Neuronal stem cell (in vitro differentiated cells): Measurements from ENCODE around the gene OR10H5.
"Not testable (repeated sequence)": the region's sequence is repeated elsewhere in the genome, so short reads cannot be mapped to it uniquely, and the experiment has no call there.

ENCODE experiments used
- DNase-seq: peaks from one replicate; pipeline ENCODE4 v3.0.0-alpha.2; 2013; ENCODE audit warnings: low spot score
- H2AFZ ChIP-seq: one replicate; pipeline ENCODE4 v1.6.1; 2013; ENCODE audit warnings: mild to moderate bottlenecking, low read length, inconsistent platforms
- H2AK5ac ChIP-seq: 2 replicates; pipeline ENCODE4 v1.6.1; 2013; ENCODE audit warnings: low read depth, mild to moderate bottlenecking, inconsistent platforms, low read length, moderate library complexity, mixed read lengths
- H2BK120ac ChIP-seq: 2 replicates; pipeline ENCODE4 v1.6.1; 2013; ENCODE audit warnings: low read depth, mild to moderate bottlenecking, inconsistent platforms, low read length, moderate library complexity, mixed read lengths
- H2BK12ac ChIP-seq: one replicate; pipeline ENCODE4 v1.6.1; 2013; ENCODE audit warnings: low read length, inconsistent platforms
- H2BK15ac ChIP-seq: 2 replicates; pipeline ENCODE4 v1.6.1; 2013; ENCODE audit warnings: mild to moderate bottlenecking, low read length, inconsistent platforms, mixed read lengths
- H2BK5ac ChIP-seq: one replicate; pipeline ENCODE4 v1.6.1; 2013; ENCODE audit warnings: inconsistent platforms, mild to moderate bottlenecking, low read length, moderate library complexity
- H3K14ac ChIP-seq: one replicate; pipeline ENCODE4 v1.6.1; 2013; ENCODE audit warnings: low read length, inconsistent platforms
- H3K18ac ChIP-seq: 2 replicates; pipeline ENCODE4 v1.6.1; 2013; ENCODE audit warnings: low read length, inconsistent platforms
- H3K23ac ChIP-seq: 2 replicates; pipeline ENCODE4 v1.6.1; 2013; ENCODE audit warnings: low read depth, mild to moderate bottlenecking, mixed read lengths, low read length, inconsistent platforms; ENCODE audit not compliant: poor library complexity
- H3K27ac ChIP-seq: replicated peaks from 3 replicates; pipeline ENCODE4 v1.5.1; 2013; ENCODE audit warnings: low read length, inconsistent platforms
- H3K27me3 ChIP-seq, 3 experiments: 2 replicates each; pipeline ENCODE4 v1.6.1; 2013; ENCODE audit warnings: low read length in 3 of 3, mild to moderate bottlenecking in 2 of 3, inconsistent platforms in 1 of 3, low read depth in 1 of 3, mixed read lengths in 1 of 3, moderate library complexity in 1 of 3; ENCODE audit not compliant: control insufficient read depth in 3 of 3, insufficient read depth in 3 of 3
- H3K36me3 ChIP-seq, 2 donors: replicated peaks in 1 of 2; 2 replicates each; pipeline ENCODE4 v1.6.1; 2013; ENCODE audit warnings: low read length in 2 of 2; ENCODE audit not compliant: control insufficient read depth in 2 of 2, insufficient read depth in 2 of 2
- H3K4ac ChIP-seq: 2 replicates; pipeline ENCODE4 v1.6.1; 2013; ENCODE audit warnings: inconsistent platforms, mild to moderate bottlenecking, low read length, moderate library complexity
- H3K4me1 ChIP-seq, 2 donors: 1 replicate in 1 of 2; 2 replicates in 1 of 2; pipeline ENCODE4 v1.6.1; 2013; ENCODE audit warnings: low read length in 2 of 2, low read depth in 1 of 2; ENCODE audit not compliant: control insufficient read depth in 2 of 2, insufficient read depth in 1 of 2
- H3K4me2 ChIP-seq: one replicate; pipeline ENCODE4 v1.6.1; 2013; ENCODE audit warnings: mild to moderate bottlenecking, low read length, inconsistent platforms; ENCODE audit not compliant: insufficient read depth, poor library complexity, severe bottlenecking
- H3K4me3 ChIP-seq, 2 donors: 2 replicates each; pipeline ENCODE4 v1.5.1; 2013; ENCODE audit warnings: low read length in 2 of 2, mild to moderate bottlenecking in 2 of 2, inconsistent platforms in 1 of 2, moderate library complexity in 1 of 2
- H3K79me1 ChIP-seq: one replicate; pipeline ENCODE4 v1.6.1; 2013; ENCODE audit warnings: low read depth, mild to moderate bottlenecking, inconsistent platforms, low read length, moderate library complexity
- H3K9ac ChIP-seq: one replicate; pipeline ENCODE4 v1.6.1; 2013; ENCODE audit warnings: mild to moderate bottlenecking, low read depth, low read length, inconsistent platforms; ENCODE audit not compliant: poor library complexity
- H3K9me3 ChIP-seq, 2 donors: replicated peaks in 1 of 2; 2 replicates each; pipeline versions ENCODE3 to v1.6.1; 2013; ENCODE audit warnings: low read length in 2 of 2, mild to moderate bottlenecking in 2 of 2, inconsistent platforms in 1 of 2, low read depth in 1 of 2, mixed read lengths in 1 of 2, moderate library complexity in 1 of 2; ENCODE audit not compliant: control insufficient read depth in 2 of 2, insufficient read depth in 1 of 2
- H4K8ac ChIP-seq: one replicate; pipeline ENCODE4 v1.6.1; 2013; ENCODE audit warnings: low read depth, mild to moderate bottlenecking, inconsistent platforms, low read length, moderate library complexity
- H4K91ac ChIP-seq: one replicate; pipeline ENCODE4 v1.6.1; 2013; ENCODE audit warnings: low read length, low read depth, mild to moderate bottlenecking, inconsistent platforms; ENCODE audit not compliant: poor library complexity
- WGBS, 2 donors: extraction: QIAGEN DNeasy Blood & Tissue Kit; methylation state at CpG; one replicate each; pipeline ENCODE4 v1.1.7; 2013; ENCODE audit warnings: missing lambda C conversion rate in 2 of 2, mixed read lengths in 1 of 2; ENCODE audit not compliant: insufficient read length in 2 of 2, insufficient replicate concordance in 1 of 2; ENCODE audit errors: extremely low coverage in 2 of 2; 5-methylcytosine and 5-hydroxymethylcytosine counted together

OR10H5 gene

DNA sequence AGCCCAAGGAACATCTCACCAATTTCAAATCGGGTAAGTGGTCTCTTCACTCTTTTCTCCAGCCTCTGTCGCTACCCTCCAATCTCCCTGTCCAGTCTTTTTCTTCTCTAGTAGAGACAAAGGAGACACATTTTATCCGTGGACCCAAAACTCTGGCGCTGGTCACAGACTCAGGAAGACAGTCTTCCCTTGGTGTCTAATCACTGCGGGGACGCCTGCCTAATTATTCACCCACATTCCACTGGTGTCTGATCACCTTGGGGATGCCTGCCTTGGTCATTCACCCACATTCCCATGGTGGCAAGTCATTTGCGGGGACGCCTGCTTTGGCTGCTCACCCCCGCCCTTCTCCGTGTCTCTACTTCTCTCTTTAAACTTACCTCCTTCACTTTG is 41.8 kb downstream of the OR10H5 start:
- Histone ChIP-seq H2BK5ac (no peak overlapping the region), H3K4ac (no peak overlapping the region), H2BK12ac (no peak overlapping the region), H3K27ac (no peak overlapping the region), H3K4me1 (no peaks in the 10 kb centered on the region), H3K23ac (no peak overlapping the region), H3K18ac (no peak overlapping the region), H2AFZ (no peak overlapping the region), H4K8ac (no peak overlapping the region), H3K9me3 (peaks cover 0 to 4% of the 10 kb centered on the region in 2 donors), H3K27me3 (peaks cover 0 to 19% (median 0%) of the 10 kb centered on the region in 3 experiments), H2AK5ac (no peak overlapping the region), H3K4me2 (no peak overlapping the region), H3K14ac (no peak overlapping the region), H3K4me3 (no peak overlapping the region), H3K79me1 (no peaks in the 10 kb centered on the region), H2BK15ac (no peak overlapping the region), H2BK120ac (no peak overlapping the region), H3K36me3 (no peaks in the 10 kb centered on the region), H4K91ac (no peak overlapping the region), H3K9ac (no peak overlapping the region)
- no CpG with 5 or more reads among the region's 10 CpGs for WGBS, 2 donors
- no peak for DNase-seq

DNA sequence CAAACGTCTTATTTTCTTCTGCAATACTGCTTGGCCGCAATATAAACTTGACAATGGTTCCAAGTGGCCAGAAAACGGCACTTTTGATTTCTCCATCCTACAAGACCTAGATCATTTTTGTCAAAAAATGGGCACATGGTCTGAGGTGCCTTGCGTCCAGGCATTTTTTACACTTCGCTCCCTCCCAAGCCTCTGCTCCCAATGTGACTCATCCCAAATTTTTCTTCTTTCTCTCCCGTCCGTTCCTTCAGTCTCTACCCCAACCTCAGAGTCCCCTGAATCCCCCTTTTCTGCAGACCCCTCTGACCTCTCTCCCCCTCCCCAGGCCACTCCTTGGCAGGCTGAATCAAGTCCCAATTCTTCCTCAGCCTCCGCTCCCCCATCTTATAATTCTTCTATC is 42.3 kb downstream of the OR10H5 start:
- Histone ChIP-seq H3K4me1 (no peaks in the 10 kb centered on the region), H3K9ac (no peak overlapping the region), H4K91ac (no peak overlapping the region), H3K27ac (no peak overlapping the region), H3K27me3 (peaks cover 0 to 22% (median 0%) of the 10 kb centered on the region in 3 experiments), H3K36me3 (no peaks in the 10 kb centered on the region), H3K18ac (no peak overlapping the region), H2BK12ac (no peak overlapping the region), H2AK5ac (no peak overlapping the region), H2AFZ (no peak overlapping the region), H2BK5ac (no peak overlapping the region), H3K23ac (no peak overlapping the region), H2BK120ac (no peak overlapping the region), H3K14ac (no peak overlapping the region), H3K9me3 (peaks cover 0 to 4% of the 10 kb centered on the region in 2 donors), H2BK15ac (no peak overlapping the region), H3K79me1 (no peaks in the 10 kb centered on the region), H3K4me2 (no peak overlapping the region), H3K4me3 (no peak overlapping the region), H4K8ac (no peak overlapping the region), H3K4ac (no peak overlapping the region)
- WGBS, 2 donors, result 100% methylated on average over 1 of the region's 8 CpGs; no CpG with 5 or more reads in 1 of the 2 donors
- DNase-seq, result no peak

- Histone ChIP-seq H2AK5ac (no peak overlapping the region), H4K91ac (no peak overlapping the region), H3K18ac (no peak overlapping the region), H3K4me1 (no peaks in the 10 kb centered on the region), H3K27me3 (peaks cover 0 to 22% (median 0%) of the 10 kb centered on the region in 3 experiments), H2BK120ac (no peak overlapping the region), H3K4me3 (no peak overlapping the region), H3K14ac (no peak overlapping the region), H2BK12ac (no peak overlapping the region), H3K27ac (no peak overlapping the region), H3K9me3 (peaks cover 0 to 5% of the 10 kb centered on the region in 2 donors), H2BK15ac (no peak overlapping the region), H3K4ac (no peak overlapping the region), H3K23ac (no peak overlapping the region), H3K36me3 (no peaks in the 10 kb centered on the region), H3K79me1 (no peaks in the 10 kb centered on the region), H3K4me2 (no peak overlapping the region), H2AFZ (no peak overlapping the region), H2BK5ac (no peak overlapping the region), H3K9ac (no peak overlapping the region), H4K8ac (no peak overlapping the region)
- DNase-seq, result no peak
- 100% methylated on average over 1 of the region's 5 CpGs; no CpG with 5 or more reads in 1 of the 2 donors for WGBS, 2 donors
Measured at GRCh38 chr19:15831626-15832025, 44.2 kb downstream of the OR10H5 start.

DNA sequence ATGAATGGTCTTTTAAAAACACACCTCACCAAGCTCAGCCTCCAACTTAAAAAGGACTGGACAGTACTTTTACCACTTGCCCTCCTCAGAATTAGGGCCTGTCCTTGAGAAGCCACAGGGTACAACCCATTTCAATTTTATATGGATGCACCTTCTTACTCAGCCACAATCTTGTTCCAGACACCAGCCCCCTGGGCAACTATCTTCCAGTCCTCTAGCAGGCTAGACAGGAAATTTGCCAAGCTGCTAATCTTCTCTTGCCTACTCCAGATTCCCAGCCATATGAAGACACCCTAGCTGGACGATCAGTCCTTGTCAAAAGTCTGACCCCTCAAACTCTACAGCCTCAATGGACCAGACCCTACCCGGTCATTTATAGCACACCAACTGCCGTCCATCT is 46.8 kb downstream of the OR10H5 start:
- H3K4ac ChIP-seq, H2BK5ac ChIP-seq, H3K4me1 ChIP-seq, H2AK5ac ChIP-seq, H3K79me1 ChIP-seq, H3K9ac ChIP-seq, H2AFZ ChIP-seq, H3K4me3 ChIP-seq, H3K27ac ChIP-seq, H3K18ac ChIP-seq, H2BK120ac ChIP-seq, H3K14ac ChIP-seq, H3K36me3 ChIP-seq, H2BK12ac ChIP-seq, H4K8ac ChIP-seq, H3K4me2 ChIP-seq, DNase-seq, H3K9me3 ChIP-seq, H3K23ac ChIP-seq, H2BK15ac ChIP-seq, H4K91ac ChIP-seq: not testable (repeated sequence)
- no CpG with 5 or more reads among the region's 3 CpGs for WGBS, 2 donors
- peaks cover 0 to 22% (median 0%) of the 10 kb centered on the region in 3 experiments for H3K27me3 ChIP-seq
